CD4-positive, CD25-positive, alpha-beta regulatory T cell (primary cell): ENCODE data around the gene COL6A3. TPM values are rescaled to one million over a fixed set of nuclear protein-coding genes. Genes with fewer than 3 reads are reported as not detected.

Experiments used
- ATAC-seq, 2 donors: fragments of 150-1000 bp; cut with Tn5 transposase; one replicate each; pipeline ENCODE4 v1.10.0; 2021; ENCODE audit warnings: low read depth in 2 of 2, moderate number of reproducible peaks in 2 of 2, moderate library complexity in 1 of 2
- DNase-seq, 3 donors: peaks; one replicate each; pipeline versions ENCODE4 v3.0.0 to v3.0.0-alpha.2; 2012 to 2022; ENCODE audit warnings: mixed read lengths in 1 of 3
- H3K27ac ChIP-seq: one replicate; pipeline ENCODE4 v1.7.0; 2013; ENCODE audit warnings: mild to moderate bottlenecking, low read length; ENCODE audit not compliant: insufficient read depth, poor library complexity, severe bottlenecking
- H3K27me3 ChIP-seq: one replicate; pipeline ENCODE4 v1.7.0; 2013; ENCODE audit warnings: low read length; ENCODE audit not compliant: control insufficient read depth, insufficient read depth
- H3K36me3 ChIP-seq: one replicate; pipeline ENCODE4 v1.7.0; 2013; ENCODE audit warnings: mild to moderate bottlenecking, low read length, moderate library complexity; ENCODE audit not compliant: control insufficient read depth, insufficient read depth
- H3K4me1 ChIP-seq: 2 replicates; pipeline ENCODE4 v1.7.0; 2013; ENCODE audit warnings: mild to moderate bottlenecking, low read length; ENCODE audit not compliant: insufficient read depth, control insufficient read depth, poor library complexity, severe bottlenecking
- H3K4me3 ChIP-seq: one replicate; pipeline ENCODE4 v1.7.0; 2013; ENCODE audit warnings: low read depth, mild to moderate bottlenecking, low read length, moderate library complexity
- H3K9me3 ChIP-seq, 2 experiments: 1 replicate in 1 of 2; 2 replicates in 1 of 2; pipeline ENCODE4 v1.7.0; 2013; ENCODE audit warnings: low read length in 2 of 2, mild to moderate bottlenecking in 1 of 2, moderate library complexity in 1 of 2; ENCODE audit not compliant: control insufficient read depth in 2 of 2
- H3K27ac Mint-ChIP-seq, 3 donors: one replicate each; pipeline ENCODE4 v1.8.0; 2020 to 2022; ENCODE audit warnings: mild to moderate bottlenecking in 3 of 3, mixed read lengths in 3 of 3, moderate library complexity in 2 of 3
- H3K27me3 Mint-ChIP-seq: one replicate; pipeline ENCODE4 v1.8.0; 2022; ENCODE audit warnings: mild to moderate bottlenecking, mixed read lengths
- H3K36me3 Mint-ChIP-seq: one replicate; pipeline ENCODE4 v1.8.0; 2020; ENCODE audit warnings: mixed read lengths
- H3K4me1 Mint-ChIP-seq, 4 donors: one replicate each; pipeline ENCODE4 v1.8.0; 2020 to 2022; ENCODE audit warnings: mixed read lengths in 4 of 4, mild to moderate bottlenecking in 1 of 4
- H3K4me3 Mint-ChIP-seq, 4 donors: one replicate each; pipeline ENCODE4 v1.8.0; 2020 to 2022; ENCODE audit warnings: mild to moderate bottlenecking in 4 of 4, mixed read lengths in 4 of 4, moderate library complexity in 3 of 4
- H3K9me3 Mint-ChIP-seq, 7 donors: one replicate each; pipeline ENCODE4 v1.8.0; 2020 to 2022; ENCODE audit warnings: mixed read lengths in 7 of 7, mild to moderate bottlenecking in 3 of 7, moderate library complexity in 2 of 7
- polyA plus RNA-seq, 4 donors: library from polyadenylated mRNA; unstranded; fragments of 300-500 nt; fragmentation: Illumina TruSeq; gene quantifications; one replicate each; pipeline ENCODE4 v1.2.3, GENCODE V29; 2021
- total RNA-seq: library from RNA; stranded (reverse); gene quantifications from one replicate; pipeline ENCODE4 v1.2.3, GENCODE V29; 2022

Gene COL6A3
- total and polyA plus RNA-seq, 5 donors from 2014 or later = 0.18 to 3.4 (median 0.82) TPM

DNA sequence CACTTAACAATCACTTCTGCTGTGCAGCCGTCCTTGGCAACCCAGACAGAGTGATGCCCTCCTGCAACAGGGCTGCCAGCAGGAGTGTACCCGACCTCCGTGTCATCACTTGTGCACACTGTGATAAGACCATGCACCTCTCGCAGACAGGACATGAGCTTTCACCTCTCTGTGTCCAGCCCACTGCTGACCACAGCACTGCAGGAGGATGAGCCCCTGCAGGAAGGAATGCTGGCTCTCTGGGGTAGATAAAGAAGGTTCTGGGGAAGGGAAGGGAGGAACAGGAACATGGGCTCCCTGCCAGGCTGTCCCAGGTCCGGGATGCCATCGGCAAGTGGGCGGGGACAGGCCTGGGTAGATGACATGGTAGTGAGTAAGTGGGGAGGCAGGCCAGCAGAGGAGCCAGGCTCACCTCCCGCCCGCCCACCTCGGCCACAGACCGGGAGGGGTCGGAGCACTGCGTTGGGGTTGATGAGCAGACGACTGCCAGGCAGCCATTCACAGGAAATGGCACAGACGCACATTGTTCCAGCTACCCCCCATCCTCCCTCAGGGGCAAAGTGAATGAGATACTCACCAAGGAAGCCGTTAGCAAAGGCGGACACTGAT is 18.6 kb upstream of the COL6A3 start:
- H3K9me3 Mint-ChIP-seq = no peaks in the 10 kb centered on the region
- H3K27ac ChIP-seq = peak overlapping the region; percentile 71
- H3K27ac Mint-ChIP-seq = peak overlapping the region; percentile 87 to 95 (median 94)

DNA sequence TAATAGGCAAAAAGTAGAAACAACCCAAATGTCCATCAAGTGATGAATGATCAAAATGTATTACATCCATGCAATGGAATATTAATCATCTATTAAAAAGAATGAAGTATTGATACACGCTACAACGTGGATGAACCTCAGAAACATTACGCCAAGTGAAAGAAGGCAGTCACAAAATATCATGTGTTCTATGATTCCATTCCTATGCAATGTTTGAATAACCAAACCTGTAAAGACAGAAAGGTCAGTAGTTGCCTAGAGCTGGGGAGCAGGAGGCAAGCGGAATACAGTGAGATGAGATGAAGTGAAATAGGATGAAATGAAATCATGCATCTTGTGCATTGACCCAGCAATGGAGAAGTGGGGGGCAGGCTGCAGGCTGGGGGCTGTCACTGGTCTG is 17.9 kb upstream of the COL6A3 start:
- peaks cover 29 to 96% (median 76%) of the 10 kb centered on the region in 4 donors for H3K4me1 Mint-ChIP-seq
- ATAC-seq (no peak), DNase-seq (no peak)
- H3K27ac Mint-ChIP-seq = peak overlapping the region; percentile 87 to 95 (median 94)
- Histone ChIP-seq H3K4me1 (peaks cover 70% of the 10 kb centered on the region), H3K27me3 (no peaks in the 10 kb centered on the region), H3K36me3 (no peaks in the 10 kb centered on the region), H3K9me3 (no peaks in the 10 kb centered on the region), H3K4me3 (peak overlapping the region; percentile 54), H3K27ac (peak overlapping the region; percentile 71)
- H3K36me3 Mint-ChIP-seq = peaks cover 5% of the 10 kb centered on the region
- H3K27me3 Mint-ChIP-seq = no peaks in the 10 kb centered on the region
- no peaks in the 10 kb centered on the region for H3K9me3 Mint-ChIP-seq
- H3K4me3 Mint-ChIP-seq = peak overlapping the region; percentile 13 to 87 (median 83)

More for the DNA sequence above, 18.6 kb upstream of the COL6A3 start:
- Histone ChIP-seq H3K4me1 (peaks cover 69% of the 10 kb centered on the region), H3K36me3 (no peaks in the 10 kb centered on the region), H3K9me3 (no peaks in the 10 kb centered on the region), H3K27me3 (no peaks in the 10 kb centered on the region), H3K4me3 (peak overlapping the region; percentile 54)
- Mint-ChIP-seq H3K36me3 (peaks cover 5% of the 10 kb centered on the region), H3K4me1 (peaks cover 29 to 95% (median 75%) of the 10 kb centered on the region in 4 donors), H3K4me3 (peak overlapping the region; percentile 79 to 87 (median 87)), H3K27me3 (no peaks in the 10 kb centered on the region)
- DNase-seq (peak; percentile 49 to 63 (median 50)), ATAC-seq (peak; percentile 72 to 73)

DNA sequence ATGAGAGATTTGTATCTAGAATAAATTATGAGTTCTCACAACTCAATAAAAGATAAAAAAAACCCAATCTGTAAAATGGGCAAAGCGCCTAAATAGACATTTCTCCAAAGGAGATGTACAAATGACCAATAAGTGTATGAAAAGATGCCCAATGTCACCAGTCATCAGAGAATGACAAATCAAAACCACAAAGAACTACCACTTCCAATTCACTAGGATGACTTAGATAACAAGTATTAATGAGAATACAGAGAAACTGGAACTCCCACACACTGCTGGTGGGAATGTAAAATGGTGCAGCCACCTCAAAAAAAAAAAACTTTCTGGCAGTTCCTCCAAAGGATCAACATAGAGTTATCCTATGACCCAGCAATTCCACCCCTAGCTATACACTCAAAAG is 17.4 kb upstream of the COL6A3 start:
- H3K27ac Mint-ChIP-seq = peak overlapping the region; percentile 80 to 95 (median 87)
- Histone ChIP-seq H3K27ac (no peak overlapping the region), H3K4me3 (no peak overlapping the region), H3K36me3 (no peaks in the 10 kb centered on the region), H3K4me1 (peaks cover 70% of the 10 kb centered on the region), H3K9me3 (no peaks in the 10 kb centered on the region), H3K27me3 (no peaks in the 10 kb centered on the region)
- peaks cover 29 to 92% (median 74%) of the 10 kb centered on the region in 4 donors for H3K4me1 Mint-ChIP-seq
- no peaks in the 10 kb centered on the region for H3K27me3 Mint-ChIP-seq
- H3K9me3 Mint-ChIP-seq = no peaks in the 10 kb centered on the region
- no peak for DNase-seq
- peak overlapping the region; percentile 2 to 87 (median 46) for H3K4me3 Mint-ChIP-seq
- peaks cover 5% of the 10 kb centered on the region for H3K36me3 Mint-ChIP-seq
- no peak for ATAC-seq

DNA sequence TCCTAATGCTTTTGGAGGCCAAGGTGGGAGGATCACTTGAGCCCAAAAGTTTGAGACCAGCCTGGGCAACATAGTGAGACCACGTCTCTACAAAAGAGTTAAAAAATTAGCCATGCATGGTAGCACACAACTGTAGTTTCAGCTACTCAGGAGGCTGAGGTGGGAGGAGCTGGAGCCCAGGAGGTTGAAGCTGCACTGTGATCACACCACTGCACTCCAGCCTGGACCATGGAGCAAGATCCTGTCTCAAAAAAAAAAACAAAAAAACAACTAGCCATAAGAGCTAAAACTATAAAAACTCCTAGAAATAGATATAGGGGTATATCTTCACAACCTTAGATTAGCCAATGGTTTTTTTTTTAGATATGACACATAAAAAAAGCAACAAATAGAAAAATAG is 16.9 kb upstream of the COL6A3 start:
- DNase-seq = no peak
- H3K27ac Mint-ChIP-seq = peak overlapping the region in 2 of 3 donors; percentile 34 to 87
- no peak for ATAC-seq
- H3K27me3 ChIP-seq = no peaks in the 10 kb centered on the region
- H3K4me3 ChIP-seq = no peak overlapping the region
- peaks cover 67% of the 10 kb centered on the region for H3K4me1 ChIP-seq
- no peaks in the 10 kb centered on the region for H3K27me3 Mint-ChIP-seq
- H3K36me3 Mint-ChIP-seq = peaks cover 5% of the 10 kb centered on the region
- H3K4me1 Mint-ChIP-seq = peaks cover 28 to 87% (median 70%) of the 10 kb centered on the region in 4 donors
- no peaks in the 10 kb centered on the region for H3K9me3 ChIP-seq
- no peaks in the 10 kb centered on the region for H3K36me3 ChIP-seq
- no peaks in the 10 kb centered on the region for H3K9me3 Mint-ChIP-seq
- H3K27ac ChIP-seq = peak overlapping the region; percentile 27
- peak overlapping the region in 1 of 4 donors; percentile 87 for H3K4me3 Mint-ChIP-seq

DNA sequence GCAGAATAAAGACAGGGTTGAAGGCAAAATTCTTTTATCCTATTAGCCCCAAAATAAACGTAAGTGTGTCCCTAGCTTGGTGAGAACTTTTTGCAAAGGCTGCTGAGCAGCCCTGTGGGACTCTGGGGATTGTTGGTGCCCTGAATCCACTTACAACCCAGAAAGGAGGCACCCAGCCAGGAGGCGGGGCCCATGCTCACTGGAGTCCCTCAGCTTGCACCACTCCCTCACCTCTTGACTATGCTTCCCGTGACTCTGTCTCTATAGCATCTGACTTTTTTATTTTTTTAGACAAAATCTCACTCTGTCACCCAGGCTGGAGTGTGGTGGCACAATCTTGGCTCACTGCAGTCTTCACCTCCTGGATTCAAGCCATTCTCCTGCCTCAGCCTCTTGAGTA is 15.8 kb upstream of the COL6A3 start:
- Mint-ChIP-seq H3K4me3 (peak overlapping the region; percentile 27 to 77 (median 64)), H3K9me3 (no peaks in the 10 kb centered on the region), H3K36me3 (peaks cover 5% of the 10 kb centered on the region), H3K4me1 (peaks cover 28 to 76% (median 66%) of the 10 kb centered on the region in 4 donors), H3K27me3 (no peaks in the 10 kb centered on the region), H3K27ac (peak overlapping the region; percentile 67 to 88 (median 75))
- Histone ChIP-seq H3K27me3 (no peaks in the 10 kb centered on the region), H3K4me1 (peaks cover 56% of the 10 kb centered on the region), H3K36me3 (no peaks in the 10 kb centered on the region), H3K27ac (no peak overlapping the region), H3K9me3 (no peaks in the 10 kb centered on the region), H3K4me3 (no peak overlapping the region)
- no peak for ATAC-seq
- peak in 1 of 3 donors; percentile 34 for DNase-seq

DNA sequence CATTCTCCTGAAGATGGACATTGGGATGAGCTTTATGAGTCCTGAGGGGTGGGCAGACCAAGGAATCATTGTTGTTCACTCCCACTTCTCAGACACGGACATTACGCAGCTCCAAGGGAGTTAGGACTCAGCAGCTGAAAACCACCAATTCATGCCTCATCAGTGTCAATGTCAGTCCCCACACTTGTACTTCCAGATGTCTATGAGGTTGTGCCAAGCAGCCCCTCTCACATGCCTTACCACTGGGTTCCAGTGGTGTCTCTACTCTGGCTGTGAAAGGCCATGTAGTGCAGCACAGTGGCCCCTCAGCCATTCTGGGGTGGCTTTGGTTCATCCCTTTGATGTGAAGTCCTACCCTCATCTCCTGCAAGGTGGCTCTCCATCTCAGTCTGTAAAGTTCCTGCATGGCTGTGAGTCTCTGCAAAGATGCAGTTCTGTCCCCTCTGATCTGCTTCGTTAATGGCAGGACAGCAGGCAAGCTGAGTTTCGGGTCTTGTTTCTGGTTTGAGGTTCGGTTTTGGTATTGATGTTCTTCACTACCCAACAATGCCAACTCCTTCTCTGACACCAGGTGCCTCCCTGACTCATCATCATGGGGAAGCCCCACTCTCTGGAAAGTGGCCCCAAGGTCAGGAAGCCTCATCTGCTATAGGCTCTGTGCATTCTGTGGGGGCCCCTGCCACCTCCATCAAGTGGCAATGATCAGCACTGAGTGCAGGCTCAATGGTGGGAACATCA is 14.0 kb upstream of the COL6A3 start:
- ATAC-seq = peak; percentile 52 to 55
- DNase-seq = peak in 2 of 3 donors; percentile 16 to 59
- no peaks in the 10 kb centered on the region for H3K36me3 ChIP-seq
- Mint-ChIP-seq H3K36me3 (peaks cover 5% of the 10 kb centered on the region), H3K9me3 (no peaks in the 10 kb centered on the region), H3K27ac (peak overlapping the region in 2 of 3 donors; percentile 36 to 67), H3K27me3 (no peaks in the 10 kb centered on the region), H3K4me1 (peaks cover 32 to 66% (median 50%) of the 10 kb centered on the region in 4 donors), H3K4me3 (peak overlapping the region; percentile 16 to 59 (median 42))
- H3K9me3 ChIP-seq = no peaks in the 10 kb centered on the region
- H3K27me3 ChIP-seq = no peaks in the 10 kb centered on the region
- H3K27ac ChIP-seq = no peak overlapping the region
- H3K4me1 ChIP-seq = peaks cover 38% of the 10 kb centered on the region
- H3K4me3 ChIP-seq = no peak overlapping the region

DNA sequence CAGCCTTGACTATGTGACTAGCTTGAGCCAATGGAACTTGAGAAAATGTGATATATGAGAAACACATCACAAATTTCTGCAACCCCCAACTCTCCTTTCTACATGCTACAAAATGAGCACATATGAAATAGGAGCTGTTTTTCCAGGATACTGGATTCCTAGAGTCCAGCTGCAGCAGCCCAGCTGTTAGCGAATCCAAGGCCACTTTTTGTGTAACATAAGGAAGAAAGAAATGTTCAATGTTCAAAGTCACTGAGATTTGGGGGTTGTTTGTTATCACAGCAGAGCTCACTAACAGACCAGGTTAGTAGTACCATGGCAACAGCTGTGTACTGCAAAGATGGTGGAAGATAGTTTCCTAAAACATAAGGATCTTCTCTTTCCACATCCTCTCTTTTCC is 12.6 kb upstream of the COL6A3 start:
- Histone ChIP-seq H3K4me3 (no peak overlapping the region), H3K27ac (no peak overlapping the region), H3K27me3 (no peaks in the 10 kb centered on the region), H3K4me1 (peaks cover 32% of the 10 kb centered on the region), H3K9me3 (no peaks in the 10 kb centered on the region), H3K36me3 (no peaks in the 10 kb centered on the region)
- Mint-ChIP-seq H3K27ac (no peak overlapping the region), H3K4me3 (peak overlapping the region in 1 of 4 donors; percentile 7), H3K4me1 (peaks cover 22 to 58% (median 42%) of the 10 kb centered on the region in 4 donors), H3K36me3 (peaks cover 5% of the 10 kb centered on the region), H3K9me3 (no peaks in the 10 kb centered on the region), H3K27me3 (no peaks in the 10 kb centered on the region)
- DNase-seq = no peak
- ATAC-seq = no peak
